Measurements from ENCODE around the gene LIPG. TPM values are rescaled to one million over a fixed set of nuclear protein-coding genes. Genes with fewer than 3 reads are reported as not detected.

The LIPG gene
- total and polyA plus RNA-seq, 9 of the 15 experiments (the other 6 are each of a cell fraction or from before 2014, with no cell fraction given), result 0.76 to 1.8 (median 1.3) TPM

DNA sequence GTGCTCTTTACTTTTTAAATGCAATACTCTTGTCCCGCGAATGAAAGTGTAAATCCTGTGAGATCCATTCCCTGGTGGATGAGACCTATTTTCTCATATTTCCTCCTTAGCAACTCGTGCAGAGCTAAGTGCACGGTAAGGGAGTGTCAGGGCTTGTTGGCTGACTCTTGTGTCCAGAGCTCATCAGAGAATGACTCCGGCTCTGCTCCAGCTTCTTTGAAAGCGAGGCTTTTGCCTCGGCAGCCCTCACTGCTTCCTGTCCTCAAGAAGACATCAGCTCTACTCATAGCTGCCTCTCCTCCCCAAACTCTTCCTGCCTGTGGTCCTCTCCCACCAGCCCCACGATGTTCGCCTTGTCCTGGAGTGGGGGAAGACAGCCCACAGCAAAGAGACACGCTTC, 70.7 kb downstream of the LIPG start (continued):
- TF ChIP-seq, protein P1, sequence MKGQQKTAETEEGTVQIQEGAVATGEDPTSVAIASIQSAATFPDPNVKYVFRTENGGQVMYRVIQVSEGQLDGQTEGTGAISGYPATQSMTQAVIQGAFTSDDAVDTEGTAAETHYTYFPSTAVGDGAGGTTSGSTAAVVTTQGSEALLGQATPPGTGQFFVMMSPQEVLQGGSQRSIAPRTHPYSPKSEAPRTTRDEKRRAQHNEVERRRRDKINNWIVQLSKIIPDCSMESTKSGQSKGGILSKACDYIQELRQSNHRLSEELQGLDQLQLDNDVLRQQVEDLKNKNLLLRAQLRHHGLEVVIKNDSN (CRISPR knock-in tag; IDR thresholded peaks at IDR 0.05), result no peak
- TF ChIP-seq, protein P2, sequence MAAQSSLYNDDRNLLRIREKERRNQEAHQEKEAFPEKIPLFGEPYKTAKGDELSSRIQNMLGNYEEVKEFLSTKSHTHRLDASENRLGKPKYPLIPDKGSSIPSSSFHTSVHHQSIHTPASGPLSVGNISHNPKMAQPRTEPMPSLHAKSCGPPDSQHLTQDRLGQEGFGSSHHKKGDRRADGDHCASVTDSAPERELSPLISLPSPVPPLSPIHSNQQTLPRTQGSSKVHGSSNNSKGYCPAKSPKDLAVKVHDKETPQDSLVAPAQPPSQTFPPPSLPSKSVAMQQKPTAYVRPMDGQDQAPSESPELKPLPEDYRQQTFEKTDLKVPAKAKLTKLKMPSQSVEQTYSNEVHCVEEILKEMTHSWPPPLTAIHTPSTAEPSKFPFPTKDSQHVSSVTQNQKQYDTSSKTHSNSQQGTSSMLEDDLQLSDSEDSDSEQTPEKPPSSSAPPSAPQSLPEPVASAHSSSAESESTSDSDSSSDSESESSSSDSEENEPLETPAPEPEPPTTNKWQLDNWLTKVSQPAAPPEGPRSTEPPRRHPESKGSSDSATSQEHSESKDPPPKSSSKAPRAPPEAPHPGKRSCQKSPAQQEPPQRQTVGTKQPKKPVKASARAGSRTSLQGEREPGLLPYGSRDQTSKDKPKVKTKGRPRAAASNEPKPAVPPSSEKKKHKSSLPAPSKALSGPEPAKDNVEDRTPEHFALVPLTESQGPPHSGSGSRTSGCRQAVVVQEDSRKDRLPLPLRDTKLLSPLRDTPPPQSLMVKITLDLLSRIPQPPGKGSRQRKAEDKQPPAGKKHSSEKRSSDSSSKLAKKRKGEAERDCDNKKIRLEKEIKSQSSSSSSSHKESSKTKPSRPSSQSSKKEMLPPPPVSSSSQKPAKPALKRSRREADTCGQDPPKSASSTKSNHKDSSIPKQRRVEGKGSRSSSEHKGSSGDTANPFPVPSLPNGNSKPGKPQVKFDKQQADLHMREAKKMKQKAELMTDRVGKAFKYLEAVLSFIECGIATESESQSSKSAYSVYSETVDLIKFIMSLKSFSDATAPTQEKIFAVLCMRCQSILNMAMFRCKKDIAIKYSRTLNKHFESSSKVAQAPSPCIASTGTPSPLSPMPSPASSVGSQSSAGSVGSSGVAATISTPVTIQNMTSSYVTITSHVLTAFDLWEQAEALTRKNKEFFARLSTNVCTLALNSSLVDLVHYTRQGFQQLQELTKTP (IDR thresholded peaks at IDR 0.05; ENCODE audit: low read depth in 1 of 2, partially characterized antibody in 2 of 2), result no peak
- TF ChIP-seq, protein P3, sequence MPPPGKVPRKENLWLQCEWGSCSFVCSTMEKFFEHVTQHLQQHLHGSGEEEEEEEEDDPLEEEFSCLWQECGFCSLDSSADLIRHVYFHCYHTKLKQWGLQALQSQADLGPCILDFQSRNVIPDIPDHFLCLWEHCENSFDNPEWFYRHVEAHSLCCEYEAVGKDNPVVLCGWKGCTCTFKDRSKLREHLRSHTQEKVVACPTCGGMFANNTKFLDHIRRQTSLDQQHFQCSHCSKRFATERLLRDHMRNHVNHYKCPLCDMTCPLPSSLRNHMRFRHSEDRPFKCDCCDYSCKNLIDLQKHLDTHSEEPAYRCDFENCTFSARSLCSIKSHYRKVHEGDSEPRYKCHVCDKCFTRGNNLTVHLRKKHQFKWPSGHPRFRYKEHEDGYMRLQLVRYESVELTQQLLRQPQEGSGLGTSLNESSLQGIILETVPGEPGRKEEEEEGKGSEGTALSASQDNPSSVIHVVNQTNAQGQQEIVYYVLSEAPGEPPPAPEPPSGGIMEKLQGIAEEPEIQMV (tag; conservative IDR thresholded peaks at IDR 0.05; ENCODE audit: low read depth), result no peak
- TF ChIP-seq MED1 (CRISPR knock-in tag; IDR thresholded peaks at IDR 0.05; ENCODE audit: borderline replicate concordance), result no peak
- no peak for TF ChIP-seq NCOA6 (IDR thresholded peaks at IDR 0.05)
- no peak for TF ChIP-seq HCFC1 (IDR thresholded peaks at IDR 0.05; ENCODE audit: low read depth, low read length)
- TF ChIP-seq RBM25 (IDR thresholded peaks at IDR 0.05; ENCODE audit: low read depth, low read length, severe bottlenecking), result no peak
- TF ChIP-seq ZNF134 (CRISPR knock-in tag; conservative IDR thresholded peaks at IDR 0.05), result no peak
- no peak for TF ChIP-seq PHB (CRISPR knock-in tag; IDR thresholded peaks at IDR 0.05)
- TF ChIP-seq KDM5B (IDR thresholded peaks at IDR 0.05; ENCODE audit: insufficient replicate concordance, low read depth, low read length), result no peak
- TF ChIP-seq ZNF766 (CRISPR knock-in tag; conservative IDR thresholded peaks at IDR 0.05), result no peak

Data from K562 (cell line).